Peyer's patch (tissue), 4 donors: ENCODE results near the gene PLEKHG5. TPM values are rescaled to one million over a fixed set of nuclear protein-coding genes. Genes with fewer than 3 reads are reported as not detected.

ENCODE experiments used
- DNase-seq, 3 donors: peaks; one replicate each; pipeline ENCODE4 v3.0.0-alpha.2; 2017 to 2019
- H3K27ac ChIP-seq, 4 donors: fragments of 200-600 bp; sonication (generic); one replicate each; pipeline ENCODE4 v1.5.1; 2016 to 2019
- H3K27me3 ChIP-seq, 2 donors: fragments of 200-600 bp; sonication (generic); one replicate each; pipeline ENCODE4 v1.5.1; 2019
- H3K36me3 ChIP-seq, 3 donors: fragments of 200-600 bp; sonication (generic); one replicate each; pipeline ENCODE4 v1.5.1; 2016 to 2019
- H3K4me1 ChIP-seq, 4 donors: fragments of 200-600 bp; sonication (generic); one replicate each; pipeline ENCODE4 v1.5.1; 2016 to 2019
- H3K4me3 ChIP-seq, 4 donors: fragments of 200-600 bp; sonication (generic); 1 replicate in 3 of 4; 2 replicates in 1 of 4; pipeline ENCODE4 v1.5.1; 2016 to 2019; ENCODE audit warnings: mild to moderate bottlenecking in 1 of 4
- H3K9me3 ChIP-seq, 4 donors: fragments of 200-600 bp; sonication (generic); one replicate each; pipeline ENCODE4 v1.5.1; 2016 to 2019; ENCODE audit warnings: mild to moderate bottlenecking in 1 of 4
- POLR2A ChIP-seq, 2 donors: fragments of 450-650 bp; IDR thresholded peaks; one replicate each; pipeline ENCODE4 v1.5.1; 2017; ENCODE audit warnings: antibody characterized with exemption in 2 of 2, mild to moderate bottlenecking in 2 of 2, moderate library complexity in 2 of 2
- total RNA-seq, 4 donors: library from RNA; depleted of rRNA; stranded (reverse); fragments of >200 nt; gene quantifications; one replicate each; pipeline ENCODE4 v1.1.0, GENCODE V29; 2016
- TF ChIP-seq, protein P1 (sequence below), 6 experiments: fragments of 450-650 bp in 4 of 6; fragments of 200-600 bp in 2 of 6; sonication (generic) in 1 of 6; IDR thresholded peaks; one replicate each; pipeline ENCODE4 v1.5.1; 2017 to 2019; ENCODE audit warnings: antibody characterized with exemption in 6 of 6, mild to moderate bottlenecking in 3 of 6, moderate library complexity in 1 of 6

PLEKHG5 gene
- total RNA-seq, 4 donors from 2014 or later: 17.7 to 56.9 (median 45.4) TPM

DNA sequence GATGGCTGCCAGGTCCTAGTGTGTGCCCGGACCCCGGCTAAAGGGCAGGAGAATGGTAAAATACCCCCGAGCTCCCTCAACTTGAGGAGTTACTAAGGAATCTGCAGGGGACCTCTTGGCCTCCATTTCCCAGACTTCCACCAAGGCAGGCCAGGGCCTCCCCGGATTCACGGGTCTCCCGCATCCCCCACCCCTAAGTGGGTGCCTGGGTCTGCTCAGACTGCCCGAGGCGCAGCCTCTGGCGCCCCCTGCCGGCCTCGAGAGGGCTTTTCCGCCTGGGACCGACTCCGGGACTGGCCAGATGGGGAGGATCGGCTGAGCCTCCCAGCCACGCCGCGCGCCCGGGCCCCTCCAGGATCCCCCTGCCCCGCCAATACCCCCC is 1.7 kb downstream of the PLEKHG5 start:
- peak overlapping the region; percentile 61 to 69 (median 65) for H3K4me3 ChIP-seq
- DNase-seq: peak; percentile 46 to 87 (median 81)
- peaks cover 0 to 15% of the 10 kb centered on the region in 2 donors for H3K27me3 ChIP-seq
- H3K4me1 ChIP-seq: peaks cover 0 to 47% (median 13%) of the 10 kb centered on the region in 4 donors
- TF ChIP-seq, protein P1, sequence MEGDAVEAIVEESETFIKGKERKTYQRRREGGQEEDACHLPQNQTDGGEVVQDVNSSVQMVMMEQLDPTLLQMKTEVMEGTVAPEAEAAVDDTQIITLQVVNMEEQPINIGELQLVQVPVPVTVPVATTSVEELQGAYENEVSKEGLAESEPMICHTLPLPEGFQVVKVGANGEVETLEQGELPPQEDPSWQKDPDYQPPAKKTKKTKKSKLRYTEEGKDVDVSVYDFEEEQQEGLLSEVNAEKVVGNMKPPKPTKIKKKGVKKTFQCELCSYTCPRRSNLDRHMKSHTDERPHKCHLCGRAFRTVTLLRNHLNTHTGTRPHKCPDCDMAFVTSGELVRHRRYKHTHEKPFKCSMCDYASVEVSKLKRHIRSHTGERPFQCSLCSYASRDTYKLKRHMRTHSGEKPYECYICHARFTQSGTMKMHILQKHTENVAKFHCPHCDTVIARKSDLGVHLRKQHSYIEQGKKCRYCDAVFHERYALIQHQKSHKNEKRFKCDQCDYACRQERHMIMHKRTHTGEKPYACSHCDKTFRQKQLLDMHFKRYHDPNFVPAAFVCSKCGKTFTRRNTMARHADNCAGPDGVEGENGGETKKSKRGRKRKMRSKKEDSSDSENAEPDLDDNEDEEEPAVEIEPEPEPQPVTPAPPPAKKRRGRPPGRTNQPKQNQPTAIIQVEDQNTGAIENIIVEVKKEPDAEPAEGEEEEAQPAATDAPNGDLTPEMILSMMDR (IDR thresholded peaks at IDR 0.05): peak; percentile 58 to 96 (median 87)
- no peak for TF ChIP-seq POLR2A (IDR thresholded peaks at IDR 0.05)
- H3K36me3 ChIP-seq: no peaks in the 10 kb centered on the region
- peak overlapping the region in 3 of 4 donors; percentile 68 to 75 (median 73) for H3K27ac ChIP-seq
- no peaks in the 10 kb centered on the region for H3K9me3 ChIP-seq

DNA sequence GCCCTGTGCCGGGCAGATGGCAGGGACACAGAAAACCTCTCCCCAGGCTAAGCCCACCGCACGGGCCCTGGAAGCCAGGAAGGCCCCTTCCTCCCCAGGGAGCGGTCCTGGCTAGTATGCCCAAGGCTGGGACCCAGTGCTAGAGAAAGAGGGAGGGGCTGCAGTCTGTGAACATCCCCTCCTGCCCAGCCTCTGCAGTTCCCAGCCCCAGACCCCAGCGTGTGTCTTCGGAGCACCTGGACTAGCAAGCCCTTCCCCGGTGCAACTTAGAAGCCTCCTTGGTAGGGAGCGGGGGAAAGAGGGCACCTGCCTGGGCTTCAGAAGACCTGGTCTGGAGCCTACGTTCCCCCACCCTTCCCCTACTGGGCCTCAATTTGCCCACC is 2.1 kb downstream of the PLEKHG5 start:
- H3K27ac ChIP-seq: no peak overlapping the region
- peaks cover 0 to 48% (median 13%) of the 10 kb centered on the region in 4 donors for H3K4me1 ChIP-seq
- H3K27me3 ChIP-seq: peaks cover 0 to 16% of the 10 kb centered on the region in 2 donors
- no peak for DNase-seq
- H3K36me3 ChIP-seq: no peaks in the 10 kb centered on the region
- no peak for TF ChIP-seq POLR2A (IDR thresholded peaks at IDR 0.05)
- TF ChIP-seq, protein P1 (IDR thresholded peaks at IDR 0.05): no peak
- no peak overlapping the region for H3K4me3 ChIP-seq
- H3K9me3 ChIP-seq: no peaks in the 10 kb centered on the region

- Histone ChIP-seq H3K36me3 (no peaks in the 10 kb centered on the region), H3K4me3 (no peak overlapping the region), H3K27me3 (peaks cover 0 to 16% of the 10 kb centered on the region in 2 donors), H3K27ac (no peak overlapping the region), H3K4me1 (peaks cover 0 to 48% (median 13%) of the 10 kb centered on the region in 4 donors), H3K9me3 (no peaks in the 10 kb centered on the region)
- no peak for DNase-seq
- TF ChIP-seq, protein P1 (IDR thresholded peaks at IDR 0.05): no peak
- TF ChIP-seq POLR2A (IDR thresholded peaks at IDR 0.05): no peak
Measured at GRCh38 chr1:6488602-6489382, 2.7 kb downstream of the PLEKHG5 start.

- no peaks in the 10 kb centered on the region for H3K36me3 ChIP-seq
- H3K4me1 ChIP-seq: peaks cover 0 to 48% (median 13%) of the 10 kb centered on the region in 4 donors
Measured at GRCh38 chr1:6487804-6488484, 3.5 kb downstream of the PLEKHG5 start.

DNA sequence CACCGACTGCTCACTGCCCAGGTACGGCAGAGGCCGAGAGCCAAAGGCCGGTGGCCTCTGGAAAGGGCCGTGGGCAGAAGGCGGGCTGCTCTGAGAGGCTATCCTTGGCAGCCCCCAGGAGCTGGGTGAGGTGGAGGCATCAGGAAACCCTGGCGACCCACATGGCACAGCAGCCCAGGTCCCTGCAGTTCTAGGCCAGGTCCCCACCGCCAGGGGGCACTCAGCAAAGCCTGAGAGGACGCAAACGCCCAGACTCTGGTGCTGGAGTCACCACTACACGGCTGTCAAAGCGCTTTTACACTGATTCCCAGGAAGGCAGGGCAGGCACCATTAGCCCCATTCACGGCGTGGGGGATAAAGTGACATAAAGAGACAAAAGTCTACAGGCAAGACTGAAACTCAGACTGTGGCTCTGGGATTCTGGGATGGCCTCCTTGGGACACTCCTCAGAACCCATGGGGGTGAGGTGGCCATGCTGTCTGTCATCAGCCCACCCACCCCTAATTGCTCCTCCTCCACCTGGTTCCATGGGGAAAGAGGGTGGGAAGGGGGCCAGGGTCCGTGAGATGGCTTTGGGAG is 4.9 kb downstream of the PLEKHG5 start:
- TF ChIP-seq, protein P1 (IDR thresholded peaks at IDR 0.05): peak; percentile 67 to 87 (median 84)
- no peak for TF ChIP-seq POLR2A (IDR thresholded peaks at IDR 0.05)
- DNase-seq: peak; percentile 77 to 94 (median 90)
- H3K4me1 ChIP-seq: peaks cover 0 to 44% (median 12%) of the 10 kb centered on the region in 4 donors
- no peak overlapping the region for H3K27ac ChIP-seq
- peak overlapping the region in 1 of 4 donors; percentile 6 for H3K4me3 ChIP-seq
- H3K36me3 ChIP-seq: no peaks in the 10 kb centered on the region
- peaks cover 0 to 16% of the 10 kb centered on the region in 2 donors for H3K27me3 ChIP-seq
- H3K9me3 ChIP-seq: no peaks in the 10 kb centered on the region

More at GRCh38 chr1:6487804-6488484, 3.5 kb downstream of the PLEKHG5 start:
- H3K4me3 ChIP-seq: no peak overlapping the region
- no peak for DNase-seq
- peaks cover 0 to 16% of the 10 kb centered on the region in 2 donors for H3K27me3 ChIP-seq
- no peak overlapping the region for H3K27ac ChIP-seq
- TF ChIP-seq, protein P1 (IDR thresholded peaks at IDR 0.05): no peak
- no peak for TF ChIP-seq POLR2A (IDR thresholded peaks at IDR 0.05)
- no peaks in the 10 kb centered on the region for H3K9me3 ChIP-seq
